Islet precursor cell (in vitro differentiated cells): Measurements from ENCODE around the gene STXBP6.
A peak's percentile ranks its signal among the peaks of the same experiment; 100 is the strongest.

Source experiments
- DNase-seq: peaks from one replicate; pipeline ENCODE4 v3.0.0-alpha.2; 2018

The STXBP6 gene

GRCh38 chr14:25049568-25050268 is at the start of gene STXBP6:
STXBP6 (minus strand) TSS chr14:25050147; CDS start chr14:24974818, 75,329 bp downstream.
- DNase-seq: peak; percentile 84

- DNase-seq: no peak
Measured at GRCh38 chr14:25097120-25097519, 47.2 kb upstream of the STXBP6 start.

GRCh38 chr14:25095736-25096437 is 45.9 kb upstream of the STXBP6 start:
- DNase-seq: no peak

GRCh38 chr14:25094171-25094907 is 44.4 kb upstream of the STXBP6 start:
- peak; percentile 74 for DNase-seq

- no peak for DNase-seq
Measured at GRCh38 chr14:25092258-25092740, 42.4 kb upstream of the STXBP6 start.

GRCh38 chr14:25090716-25091454 is 40.9 kb upstream of the STXBP6 start:
- DNase-seq: peak; percentile 89

- no peak for DNase-seq
Measured at GRCh38 chr14:25090256-25090655, 40.3 kb upstream of the STXBP6 start.

- DNase-seq: no peak
Measured at GRCh38 chr14:25089496-25089895, 39.5 kb upstream of the STXBP6 start.

GRCh38 chr14:25086821-25087396 is 37.0 kb upstream of the STXBP6 start:
- DNase-seq: no peak

- no peak for DNase-seq
Measured at GRCh38 chr14:25086081-25086480, 36.1 kb upstream of the STXBP6 start.

GRCh38 chr14:25080682-25081081 is 30.7 kb upstream of the STXBP6 start:
- no peak for DNase-seq

GRCh38 chr14:25079311-25079710 is 29.4 kb upstream of the STXBP6 start:
- no peak for DNase-seq

GRCh38 chr14:25074099-25074685 is 24.2 kb upstream of the STXBP6 start:
- no peak for DNase-seq

GRCh38 chr14:25069879-25070278 is 19.9 kb upstream of the STXBP6 start:
- no peak for DNase-seq

- DNase-seq: no peak
Measured at GRCh38 chr14:25067600-25067999, 17.7 kb upstream of the STXBP6 start.

GRCh38 chr14:25062022-25062321 is 12.0 kb upstream of the STXBP6 start:
- no peak for DNase-seq

GRCh38 chr14:25056688-25057078 is 6.7 kb upstream of the STXBP6 start:
- DNase-seq: no peak

GRCh38 chr14:25055992-25056687 is 6.2 kb upstream of the STXBP6 start:
- DNase-seq: no peak

GRCh38 chr14:25055005-25055404 is 5.1 kb upstream of the STXBP6 start:
- DNase-seq: no peak

- DNase-seq: no peak
Measured at GRCh38 chr14:25053585-25053984, 3.6 kb upstream of the STXBP6 start.

GRCh38 chr14:25052921-25053320 is 3.0 kb upstream of the STXBP6 start:
- DNase-seq: no peak

- DNase-seq: no peak
Measured at GRCh38 chr14:25052385-25052784, 2.4 kb upstream of the STXBP6 start.
